Upper lobe of left lung (tissue), 6 donors: ENCODE results near the gene DCST2. TPM values are rescaled to one million over a fixed set of nuclear protein-coding genes. Genes with fewer than 3 reads are reported as not detected.

Source experiments
- ATAC-seq, 2 donors: fragments of 200-7000 bp; cut with Tn5 transposase; one replicate each; pipeline ENCODE4 v1.9.1; 2022; ENCODE audit warnings: mild to moderate bottlenecking in 2 of 2, moderate library complexity in 2 of 2; ENCODE audit not compliant: low FRiP score in 2 of 2
- DNase-seq, 2 donors: peaks; one replicate each; pipeline ENCODE4 v3.0.0-alpha.2; 2019 to 2020
- H3K27ac ChIP-seq, 4 donors: fragments of 200-600 bp; sonication (generic); one replicate each; pipeline ENCODE4 v1.5.1; 2016 to 2019
- H3K27me3 ChIP-seq, 4 donors: fragments of 200-600 bp; sonication (generic); one replicate each; pipeline ENCODE4 v1.5.1; 2017 to 2019
- H3K36me3 ChIP-seq, 4 donors: fragments of 200-600 bp; sonication (generic); one replicate each; pipeline ENCODE4 v1.5.1; 2016 to 2019
- H3K4me1 ChIP-seq, 4 donors: fragments of 200-600 bp; sonication (generic); one replicate each; pipeline ENCODE4 v1.5.1; 2018 to 2019
- H3K4me3 ChIP-seq, 4 donors: fragments of 200-600 bp; sonication (generic); one replicate each; pipeline ENCODE4 v1.5.1; 2017 to 2019; ENCODE audit warnings: mild to moderate bottlenecking in 2 of 4, moderate library complexity in 1 of 4
- H3K9me3 ChIP-seq, 4 donors: fragments of 200-600 bp; sonication (generic); one replicate each; pipeline ENCODE4 v1.5.1; 2018 to 2019
- CTCF ChIP-seq, 6 experiments: fragments of 450-650 bp in 4 of 6; fragments of 200-600 bp in 2 of 6; sonication (generic) in 2 of 6; IDR thresholded peaks; one replicate each; pipeline ENCODE4 v1.5.1; 2016 to 2019; ENCODE audit warnings: antibody characterized with exemption in 6 of 6
- EP300 ChIP-seq, 4 donors: sonication (generic); formaldehyde crosslinking; IDR thresholded peaks; one replicate each; pipeline ENCODE4 v1.5.1; 2017; ENCODE audit warnings: antibody characterized with exemption in 4 of 4, control low read depth in 2 of 4
- POLR2A ChIP-seq, 4 donors: fragments of 450-650 bp; IDR thresholded peaks; one replicate each; pipeline ENCODE4 v1.5.1; 2016 to 2017; ENCODE audit warnings: antibody characterized with exemption in 4 of 4, mild to moderate bottlenecking in 2 of 4
- POLR2AphosphoS5 ChIP-seq, 2 donors: sonication (generic); formaldehyde crosslinking; IDR thresholded peaks; one replicate each; pipeline ENCODE4 v1.5.1; 2017; ENCODE audit warnings: antibody characterized with exemption in 2 of 2
- WGBS, 2 donors: methylation state at CpG; one replicate each; pipeline ENCODE4 v1.1.5; 2017 to 2018; 5-methylcytosine and 5-hydroxymethylcytosine counted together
- total RNA-seq, 6 donors: library from RNA; depleted of rRNA in 4 of 6; stranded (reverse); fragments of >200 nt in 4 of 6; gene quantifications; one replicate each; pipeline versions ENCODE4 v1.1.0 to v1.2.1, GENCODE V29; 2016 to 2021
- donor health status: DM: no; HTN: no; CAD: no; lungs with moderate emphysema.
- donor health status: DM: no; HTN: yes; CAD: no; lungs with severe emphysema.

DCST2 gene
- total RNA-seq, 6 donors from 2014 or later = 0.49 to 2.1 (median 1.1) TPM

- no peak for ATAC-seq
- no peaks in the 10 kb centered on the region for H3K9me3 ChIP-seq
- peaks cover 0 to 28% (median 8%) of the 10 kb centered on the region in 4 donors for H3K36me3 ChIP-seq
- DNase-seq = no peak
- TF ChIP-seq POLR2A (IDR thresholded peaks at IDR 0.05) (no peak), EP300 (IDR thresholded peaks at IDR 0.05) (no peak), POLR2AphosphoS5 (IDR thresholded peaks at IDR 0.05) (no peak), CTCF (IDR thresholded peaks at IDR 0.05) (no peak)
- H3K27me3 ChIP-seq = no peaks in the 10 kb centered on the region
- no peak overlapping the region for H3K4me3 ChIP-seq
- WGBS, 2 donors = 75 to 76% methylated on average over 1 of the region's 1 CpG
- H3K27ac ChIP-seq = no peak overlapping the region
- H3K4me1 ChIP-seq = peaks cover 6 to 13% (median 7%) of the 10 kb centered on the region in 4 donors
Measured at GRCh38 chr1:154994269-154994587, 39.4 kb downstream of the DCST2 start.

- no peak within 1 kb of the TSS for H3K27ac ChIP-seq
- ATAC-seq (no peak), DNase-seq (no peak)
- H3K4me3 ChIP-seq = no peak within 1 kb of the TSS
- peaks cover 1 to 8% (median 2%) of the 10 kb centered on the region in 4 donors for H3K4me1 ChIP-seq
- no peaks in the 10 kb centered on the region for H3K27me3 ChIP-seq
- H3K36me3 ChIP-seq = peaks cover 0 to 33% (median 10%) of the 10 kb centered on the region in 4 donors
- no peaks in the 10 kb centered on the region for H3K9me3 ChIP-seq
- WGBS, 2 donors = 70 to 80% methylated on average over 7 to 8 of the region's 8 CpGs
- TF ChIP-seq POLR2A (IDR thresholded peaks at IDR 0.05) = no peak
- TF ChIP-seq POLR2AphosphoS5 (IDR thresholded peaks at IDR 0.05) = no peak
- TF ChIP-seq EP300 (IDR thresholded peaks at IDR 0.05) = no peak
- TF ChIP-seq CTCF (IDR thresholded peaks at IDR 0.05) = no peak
Measured at GRCh38 chr1:154993572-154994268, 39.9 kb downstream of the DCST2 start, which contains the start of gene LENEP. TSS of gene LENEP (plus strand) at chr1:154993586. CDS start at chr1:154993608, 22 bp downstream.

- ATAC-seq (no peak), DNase-seq (no peak)
- Histone ChIP-seq H3K9me3 (no peaks in the 10 kb centered on the region), H3K27ac (no peak overlapping the region), H3K36me3 (peaks cover 0 to 41% (median 18%) of the 10 kb centered on the region in 4 donors), H3K4me3 (no peak overlapping the region), H3K27me3 (no peaks in the 10 kb centered on the region), H3K4me1 (peaks cover 0 to 6% (median 0%) of the 10 kb centered on the region in 4 donors)
- WGBS, 2 donors = 83 to 92% methylated on average over 11 to 14 of the region's 14 CpGs
- TF ChIP-seq CTCF (IDR thresholded peaks at IDR 0.05) = no peak
- TF ChIP-seq POLR2A (IDR thresholded peaks at IDR 0.05) = no peak
- no peak for TF ChIP-seq EP300 (IDR thresholded peaks at IDR 0.05)
- TF ChIP-seq POLR2AphosphoS5 (IDR thresholded peaks at IDR 0.05) = no peak
Measured at GRCh38 chr1:154992721-154993571, 40.6 kb downstream of the DCST2 start.

- H3K27ac ChIP-seq = no peak overlapping the region
- no peak for ATAC-seq
- H3K4me1 ChIP-seq = peaks cover 0 to 6% (median 2%) of the 10 kb centered on the region in 4 donors
- DNase-seq = no peak
- WGBS, 2 donors = 94 to 95% methylated on average over 7 to 8 of the region's 8 CpGs
- no peaks in the 10 kb centered on the region for H3K27me3 ChIP-seq
- H3K9me3 ChIP-seq = no peaks in the 10 kb centered on the region
- H3K36me3 ChIP-seq = peaks cover 0 to 49% (median 23%) of the 10 kb centered on the region in 4 donors
- TF ChIP-seq POLR2AphosphoS5 (IDR thresholded peaks at IDR 0.05) (no peak), EP300 (IDR thresholded peaks at IDR 0.05) (no peak), CTCF (IDR thresholded peaks at IDR 0.05) (no peak), POLR2A (IDR thresholded peaks at IDR 0.05) (no peak)
- H3K4me3 ChIP-seq = no peak overlapping the region
Measured at GRCh38 chr1:154990276-154990675, 43.3 kb downstream of the DCST2 start.
